PC-3 (cell line): ENCODE results near the gene AP2A1. TPM values are rescaled to one million over a fixed set of nuclear protein-coding genes. Genes with fewer than 3 reads are reported as not detected.

Source experiments
- ATAC-seq: fragments of 200-7000 bp; cut with Tn5 transposase; 2 replicates; pipeline ENCODE4 v1.9.1; 2020; ENCODE audit warnings: mild to moderate bottlenecking, moderate library complexity
- BruUV-seq: library from RNA; stranded (reverse); fragments of 400-500 nt; replicated peaks from 2 replicates; lab custom pipeline; 2021; lab: Mats Ljungman, UMichigan
- CTCF ChIA-PET: fragments of 300-600 bp; sonication (Branson Sonifier 250); formaldehyde crosslinking; loops from one replicate; lab custom pipeline; 2022; ENCODE audit warnings: antibody characterized with exemption; lab: Charles Lee
- POLR2A ChIA-PET: fragments of 300-600 bp; sonication (Branson Sonifier 250); formaldehyde crosslinking; loops from one replicate; lab custom pipeline; 2022; ENCODE audit warnings: antibody characterized with exemption; ENCODE audit not compliant: unreplicated experiment; lab: Charles Lee
- DNase-seq: peaks from one replicate; pipeline ENCODE4 v3.0.0-alpha.2; 2015
- H2AFZ ChIP-seq: fragments of 300-600 bp; sonication (generic); 2 replicates; pipeline ENCODE4 v1.6.0; 2016; ENCODE audit warnings: antibody characterized with exemption, low read length
- H3F3A ChIP-seq: fragments of 300-600 bp; sonication (generic); one replicate; pipeline ENCODE4 v1.6.0; 2017; ENCODE audit warnings: antibody characterized with exemption, low read length, control low read depth, mild to moderate bottlenecking; ENCODE audit not compliant: unreplicated experiment
- H3K27ac ChIP-seq: fragments of 300-600 bp; sonication (generic); 2 replicates; pipeline ENCODE4 v1.5.1; 2016; ENCODE audit warnings: mild to moderate bottlenecking, low read length
- H3K27me3 ChIP-seq: fragments of 300-600 bp; sonication (generic); 2 replicates; pipeline ENCODE4 v1.6.1; 2016; ENCODE audit warnings: low read length, mixed read lengths
- H3K36me3 ChIP-seq: fragments of 300-600 bp; sonication (generic); 2 replicates; pipeline ENCODE4 v1.6.1; 2016; ENCODE audit warnings: low read depth, mixed run types, low read length, mixed read lengths
- H3K4me1 ChIP-seq: fragments of 300-600 bp; sonication (generic); 2 replicates; pipeline ENCODE4 v1.5.1; 2016; ENCODE audit warnings: low read length; ENCODE audit not compliant: insufficient read depth
- H3K4me2 ChIP-seq: fragments of 300-600 bp; sonication (generic); 2 replicates; pipeline ENCODE4 v1.6.0; 2016; ENCODE audit warnings: low read length
- H3K4me3 ChIP-seq: fragments of 300-600 bp; sonication (generic); 2 replicates; pipeline ENCODE4 v1.5.1; 2016; ENCODE audit warnings: mild to moderate bottlenecking, low read length, mixed read lengths
- H3K79me2 ChIP-seq: fragments of 300-600 bp; sonication (generic); 2 replicates; pipeline ENCODE4 v1.6.1; 2017; ENCODE audit warnings: low read length, mixed read lengths
- H3K9ac ChIP-seq: fragments of 300-600 bp; sonication (generic); 2 replicates; pipeline ENCODE4 v1.6.0; 2016; ENCODE audit warnings: mild to moderate bottlenecking, low read length
- H3K9me2 ChIP-seq: fragments of 300-600 bp; sonication (generic); replicated peaks from 2 replicates; pipeline ENCODE4 v1.6.1; 2016; ENCODE audit warnings: mixed run types, low read length, mixed read lengths
- H3K9me3 ChIP-seq: fragments of 300-600 bp; sonication (generic); 2 replicates; pipeline ENCODE4 v1.6.1; 2016; ENCODE audit warnings: low read length, mixed read lengths
- H4K20me1 ChIP-seq: fragments of 300-600 bp; sonication (generic); 2 replicates; pipeline ENCODE4 v1.6.1; 2016; ENCODE audit warnings: low read length, mixed read lengths
- CTCF ChIP-seq: fragments of 300-600 bp; sonication (generic); conservative IDR thresholded peaks from 2 replicates; pipeline ENCODE4 v1.5.1; 2017; ENCODE audit warnings: antibody characterized with exemption, low read depth, mild to moderate bottlenecking, low read length
- EZH2 ChIP-seq: fragments of 300-600 bp; sonication (generic); IDR thresholded peaks from one replicate; pipeline ENCODE4 v1.6.1; 2017; ENCODE audit warnings: antibody characterized with exemption, mild to moderate bottlenecking, low read length; ENCODE audit not compliant: unreplicated experiment
- EZH2phosphoT487 ChIP-seq: fragments of 300-600 bp; sonication (generic); IDR thresholded peaks from 2 replicates; pipeline ENCODE4 v1.6.1; 2018; ENCODE audit warnings: mild to moderate bottlenecking, antibody characterized with exemption, low read length, borderline replicate concordance
- intact Hi-C: fragments of 100-400 bp; cut with micrococcal nuclease; formaldehyde crosslinking; loops from 2 replicates; pipeline ENCODE4 v1.9.0; 2023
- total RNA-seq: library from RNA; depleted of rRNA; stranded (reverse); fragments of >200 nt; gene quantifications from 2 replicates; pipeline ENCODE4 v1.2.3, GENCODE V29; 2014

The AP2A1 gene
- total RNA-seq, 1 experiment from 2014 or later = 143 TPM

- ATAC-seq (no peak), DNase-seq (no peak)
- Histone ChIP-seq H3K27me3 (no peaks in the 10 kb centered on the region), H2AFZ (no peak overlapping the region), H3K9me2 (no peaks in the 10 kb centered on the region), H3F3A (peaks cover 7% of the 10 kb centered on the region), H3K36me3 (peaks cover 19% of the 10 kb centered on the region), H3K9me3 (no peaks in the 10 kb centered on the region), H3K4me1 (peaks cover 8% of the 10 kb centered on the region), H3K27ac (no peak overlapping the region), H3K4me2 (no peak overlapping the region), H4K20me1 (no peaks in the 10 kb centered on the region), H3K9ac (no peak overlapping the region), H3K79me2 (no peaks in the 10 kb centered on the region), H3K4me3 (no peak overlapping the region)
- no peak for TF ChIP-seq EZH2
- CTCF ChIA-PET = no interaction called here
- POLR2A ChIA-PET = no interaction called here
- intact Hi-C loops = loop anchor here (5.0 kb wide), 2 partner anchors 114 to 129 kb away; partner anchors contain the start of genes CPT1C and PRMT1
- no TSS peak for BruUV-seq
Observed at GRCh38 chr19:49806620-49806959, 39.8 kb downstream of the AP2A1 start.

DNA sequence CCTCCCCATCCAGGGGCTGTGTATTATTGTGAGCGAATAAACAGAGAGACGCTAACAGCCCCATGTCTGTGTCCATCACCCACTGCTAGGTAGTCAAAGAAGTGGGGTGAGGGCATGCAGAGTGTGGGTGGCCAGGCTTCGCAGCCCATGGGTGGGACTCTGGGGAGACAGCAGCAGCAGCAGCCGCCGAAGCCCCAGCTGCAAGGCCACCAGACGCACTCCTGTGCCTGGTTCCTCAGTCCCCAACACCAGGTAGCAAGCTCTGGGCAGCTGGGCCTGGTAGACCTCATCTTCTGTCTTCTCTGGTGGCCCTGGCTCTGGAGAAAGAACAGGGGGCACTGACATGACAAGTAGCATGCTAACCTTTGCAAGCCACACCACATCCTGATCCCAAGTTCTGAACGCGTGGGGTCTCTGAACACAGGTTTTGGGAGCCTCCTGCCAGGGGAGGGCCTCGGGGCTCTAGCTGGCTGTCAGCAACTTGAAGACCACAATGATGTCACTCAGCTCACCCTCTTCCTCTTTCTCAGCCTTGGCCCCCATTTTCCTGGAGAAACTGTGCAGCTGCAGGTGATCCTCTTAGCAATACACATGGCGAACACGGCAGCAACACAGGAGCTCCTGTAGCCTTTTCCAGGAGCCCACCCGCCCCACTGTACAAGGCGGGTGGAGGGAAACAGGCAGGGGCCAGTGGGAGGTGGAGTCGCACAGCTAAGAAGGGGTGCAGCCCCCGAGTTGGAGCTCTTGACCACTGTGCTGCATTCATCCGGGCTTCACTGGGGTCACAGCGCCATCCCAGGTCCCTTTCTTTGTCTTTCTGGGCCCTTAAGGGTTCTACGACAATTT lies 40.5 kb downstream of the AP2A1 start:
- Histone ChIP-seq H3K4me1 (peaks cover 8% of the 10 kb centered on the region), H3K79me2 (no peaks in the 10 kb centered on the region), H4K20me1 (no peaks in the 10 kb centered on the region), H3K27me3 (no peaks in the 10 kb centered on the region), H3K9me2 (no peaks in the 10 kb centered on the region), H3K4me2 (no peak overlapping the region), H3K9me3 (no peaks in the 10 kb centered on the region), H3K9ac (no peak overlapping the region), H3K4me3 (no peak overlapping the region), H3F3A (peaks cover 7% of the 10 kb centered on the region), H3K36me3 (peaks cover 19% of the 10 kb centered on the region), H3K27ac (no peak overlapping the region), H2AFZ (no peak overlapping the region)
- no peak for TF ChIP-seq CTCF
- no peak for TF ChIP-seq EZH2
- TF ChIP-seq EZH2phosphoT487 = no peak
- ATAC-seq (no peak), DNase-seq (no peak)
- intact Hi-C loops = loop anchor here (5.0 kb wide), 2 partner anchors 115 to 130 kb away; partner anchors contain the start of genes CPT1C and PRMT1
- BruUV-seq = no TSS peak
- ChIA-PET CTCF (no interaction called here), POLR2A (no interaction called here)

GRCh38 chr19:49807904-49808675 lies 41.3 kb downstream of the AP2A1 start:
- no peak for DNase-seq
- Histone ChIP-seq H3K27me3 (no peaks in the 10 kb centered on the region), H3K4me2 (peak overlapping the region; percentile 91; the same call in 1 of the 2 replicates), H3K9me2 (no peaks in the 10 kb centered on the region), H3K9me3 (no peaks in the 10 kb centered on the region), H3K9ac (no peak overlapping the region), H3K79me2 (no peaks in the 10 kb centered on the region), H3K36me3 (peaks cover 13% of the 10 kb centered on the region), H2AFZ (peak overlapping the region; percentile 96; the same call in 1 of the 2 replicates), H3F3A (peaks cover 7% of the 10 kb centered on the region), H4K20me1 (no peaks in the 10 kb centered on the region), H3K4me3 (peak overlapping the region; percentile 77; the same call in 1 of the 2 replicates), H3K27ac (no peak overlapping the region), H3K4me1 (peaks cover 14% of the 10 kb centered on the region)
- TF ChIP-seq EZH2 (no peak), CTCF (no peak), EZH2phosphoT487 (no peak)
- ATAC-seq = peak; percentile 2
- intact Hi-C loops = loop anchor here (5.0 kb wide), 2 partner anchors 116 to 131 kb away; partner anchors contain the start of genes CPT1C and PRMT1
- ChIA-PET POLR2A (no interaction called here), CTCF (no interaction called here)
- BruUV-seq = no TSS peak
